HepG2 (cell line): ENCODE measurements around the gene S1PR2. TPM values are rescaled to one million over a fixed set of nuclear protein-coding genes. Genes with fewer than 3 reads are reported as not detected.

ENCODE experiments used
- ATAC-seq: fragments of 200-7000 bp; cut with Tn5 transposase; 3 replicates; pipeline ENCODE4 v1.9.1; 2020; ENCODE audit warnings: mild to moderate bottlenecking, moderate library complexity
- BruUV-seq: library from RNA; stranded (reverse); fragments of 400-500 nt; replicated peaks from 2 replicates; lab custom pipeline; 2021; lab: Mats Ljungman, UMichigan
- CTCF ChIA-PET: fragments of 300-600 bp; formaldehyde crosslinking; extraction: SDS; loops from one replicate; lab custom pipeline; 2021; ENCODE audit warnings: low total read pairs, inconsistent platforms, low intra/inter-chr PET ratio; lab: Yijun Ruan, JAX
- POLR2A ChIA-PET: fragments of 350-600 bp; sonication (Branson Sonifier 250); formaldehyde crosslinking; loops from one replicate; lab custom pipeline; 2020; ENCODE audit warnings: antibody characterized with exemption, inconsistent platforms; lab: Yijun Ruan, JAX
- DNase-seq: peaks from one replicate; pipeline ENCODE4 v3.0.0-alpha.2; 2015; ENCODE audit warnings: low spot score
- FAIRE-seq: peaks from 3 replicates; lab custom pipeline; 2011; peaks lifted over from hg19 to GRCh38; lab: Jason Lieb, UNC
- H2AFZ ChIP-seq: one replicate; pipeline ENCODE4 v1.6.1; 2011; ENCODE audit warnings: low read length, inconsistent platforms
- H3K27ac ChIP-seq: fragments of 300-600 bp; 3 replicates; pipeline ENCODE4 v1.8.0; 2011; ENCODE audit warnings: mixed run types, mild to moderate bottlenecking, mixed read lengths, low read length, inconsistent platforms; ENCODE audit not compliant: insufficient read depth; ENCODE audit errors: extremely low read length
- H3K27me3 ChIP-seq, 2 experiments: fragments of 200-600 bp in 1 of 2; 2 replicates in 1 of 2; 3 replicates in 1 of 2; pipeline versions ENCODE4 v1.6.0 to v1.8.0; 2011; ENCODE audit warnings: low read length in 2 of 2, mild to moderate bottlenecking in 2 of 2, moderate library complexity in 2 of 2, inconsistent platforms in 1 of 2; ENCODE audit not compliant: insufficient read depth in 2 of 2, control insufficient read depth in 1 of 2
- H3K36me3 ChIP-seq, 2 experiments: fragments of 200-600 bp in 1 of 2; replicated peaks in 1 of 2; 2 replicates in 1 of 2; 3 replicates in 1 of 2; pipeline versions ENCODE4 v1.5.1 to v1.8.0; 2011; ENCODE audit warnings: low read length in 2 of 2, inconsistent platforms in 1 of 2; ENCODE audit not compliant: insufficient read depth in 2 of 2, control insufficient read depth in 1 of 2
- H3K4me1 ChIP-seq: 2 replicates; pipeline ENCODE4 v1.5.1; 2012; ENCODE audit warnings: low read length, inconsistent platforms; ENCODE audit not compliant: insufficient read depth
- H3K4me2 ChIP-seq: 2 replicates; pipeline ENCODE4 v1.6.0; 2011; ENCODE audit warnings: low read depth, low read length, inconsistent platforms
- H3K4me3 ChIP-seq, 3 experiments: fragments of 200-600 bp in 1 of 3; sonication (generic), shearing (Covaris generic) in 1 of 3; replicated peaks in 1 of 3; 2 replicates each; pipeline ENCODE4 v1.5.1; 2011 to 2016; ENCODE audit warnings: low read length in 3 of 3, inconsistent platforms in 2 of 3, low read depth in 2 of 3, mild to moderate bottlenecking in 2 of 3, control low read depth in 1 of 3, mixed read lengths in 1 of 3; ENCODE audit not compliant: insufficient read depth in 1 of 3
- H3K79me2 ChIP-seq: one replicate; pipeline ENCODE4 v1.6.1; 2011; ENCODE audit warnings: low read length, inconsistent platforms; ENCODE audit not compliant: insufficient read depth
- H3K9ac ChIP-seq: 2 replicates; pipeline ENCODE4 v1.6.0; 2011; ENCODE audit warnings: mild to moderate bottlenecking, low read depth, low read length, inconsistent platforms; ENCODE audit not compliant: insufficient read depth
- H3K9me3 ChIP-seq: 2 replicates; pipeline ENCODE4 v1.5.1; 2012; ENCODE audit warnings: mild to moderate bottlenecking, low read length
- H4K20me1 ChIP-seq: 2 replicates; pipeline ENCODE4 v1.6.0; 2011; ENCODE audit warnings: inconsistent platforms, mild to moderate bottlenecking, low read length, moderate library complexity; ENCODE audit not compliant: insufficient read depth
- EZH2 ChIP-seq: conservative IDR thresholded peaks from 2 replicates; pipeline ENCODE4 v1.6.1; 2012; ENCODE audit warnings: mild to moderate bottlenecking, low read depth, low read length, moderate library complexity
- MAFF ChIP-seq: IDR thresholded peaks from 2 replicates; pipeline ENCODE4 v1.6.1; 2011; ENCODE audit warnings: low read depth, low read length, improper control_type of control experiment
- MIER2 ChIP-seq: IDR thresholded peaks from 2 replicates; pipeline ENCODE4 v1.6.1; 2016; ENCODE audit warnings: missing biosample characterization, missing genetic modification reagents
- MXI1 ChIP-seq: IDR thresholded peaks from 3 replicates; pipeline ENCODE4 v1.6.1; 2012; ENCODE audit warnings: low read depth, low read length, inconsistent platforms, borderline replicate concordance
- NONO ChIP-seq, 2 experiments: fragments of 450-650 bp in 1 of 2; sonication (generic) in 1 of 2; formaldehyde crosslinking in 1 of 2; IDR thresholded peaks in 1 of 2; conservative IDR thresholded peaks in 1 of 2; 2 replicates each; pipeline versions ENCODE4 v1.6.1 to v1.8.0; 2017 to 2022; ENCODE audit warnings: mild to moderate bottlenecking in 1 of 2, missing genetic modification reagents in 1 of 2, moderate library complexity in 1 of 2
- ZFP1 ChIP-seq: IDR thresholded peaks from 2 replicates; pipeline ENCODE4 v1.6.1; 2016
- ZFP36L2 ChIP-seq: sonication (generic); formaldehyde crosslinking; IDR thresholded peaks from 2 replicates; pipeline ENCODE4 v1.4.0; 2020; ENCODE audit warnings: missing genetic modification reagents
- ZFP90 ChIP-seq: sonication (generic); formaldehyde crosslinking; IDR thresholded peaks from 2 replicates; pipeline ENCODE4 v1.8.0; 2022; ENCODE audit warnings: missing genetic modification reagents, mild to moderate bottlenecking, inconsistent platforms, borderline replicate concordance
- ZKSCAN8 ChIP-seq: IDR thresholded peaks from 2 replicates; pipeline ENCODE4 v1.6.1; 2016; ENCODE audit warnings: borderline replicate concordance, missing genetic modification reagents, missing compliant biosample characterization
- ZNF143 ChIP-seq: sonication (generic); formaldehyde crosslinking; IDR thresholded peaks from 2 replicates; pipeline ENCODE4 v1.4.0; 2020; ENCODE audit warnings: missing genetic modification reagents
- ZNF232 ChIP-seq: sonication (generic); formaldehyde crosslinking; IDR thresholded peaks from 2 replicates; pipeline ENCODE4 v1.4.0; 2020; ENCODE audit warnings: missing genetic modification reagents, borderline replicate concordance
- ZNF354B ChIP-seq: sonication (generic); formaldehyde crosslinking; IDR thresholded peaks from 2 replicates; pipeline ENCODE4 v1.8.0; 2022; ENCODE audit warnings: mild to moderate bottlenecking, missing genetic modification reagents
- ZNF577 ChIP-seq: sonication (generic); formaldehyde crosslinking; IDR thresholded peaks from 2 replicates; pipeline ENCODE4 v1.4.0; 2020; ENCODE audit warnings: mild to moderate bottlenecking, low read depth, missing genetic modification reagents, borderline replicate concordance
- ZNF777 ChIP-seq: sonication (generic); formaldehyde crosslinking; IDR thresholded peaks from 2 replicates; pipeline ENCODE4 v1.4.0; 2020; ENCODE audit warnings: missing genetic modification reagents
- ZSCAN21 ChIP-seq: sonication (generic); formaldehyde crosslinking; IDR thresholded peaks from 2 replicates; pipeline ENCODE4 v1.8.0; 2022; ENCODE audit warnings: mild to moderate bottlenecking, missing genetic modification reagents, moderate library complexity, borderline replicate concordance
- ZSCAN22 ChIP-seq: sonication (generic); formaldehyde crosslinking; IDR thresholded peaks from 2 replicates; pipeline ENCODE4 v1.4.0; 2020; ENCODE audit warnings: mild to moderate bottlenecking, missing genetic modification reagents
- WGBS: methylation state at CpG from one replicate; pipeline ENCODE4 v1.1.6; 2017; ENCODE audit warnings: low lambda C conversion rate; 5-methylcytosine and 5-hydroxymethylcytosine counted together
- in situ Hi-C: cut with HindIII; loops from 2 replicates; pipeline ENCODE4 v1.10.0; 2017; ENCODE audit warnings: low pct_unique_long_range_greater_than_20kb; ENCODE audit not compliant: extremely low pct_ligation_motif_present
- intact Hi-C: fragments of 100-400 bp; cut with micrococcal nuclease; formaldehyde crosslinking; loops from one replicate; pipeline ENCODE4 v1.10.0; 2022; ENCODE audit not compliant: unreplicated experiment
- polyA plus RNA-seq, 8 experiments: library from polyadenylated mRNA; depleted of rRNA in 3 of 8; stranded (reverse) in 7 of 8; unstranded in 1 of 8; fragments of >200 nt; fragmentation: Illumina TruSeq in 4 of 8; extraction: Trizol in 4 of 8; gene quantifications; 2 replicates each; pipeline versions ENCODE4 v1.2.1 to v1.2.3, GENCODE V29; 2011 to 2016; ENCODE audit warnings: low read depth in 4 of 8, missing spikeins in 1 of 8, mixed read lengths in 1 of 8; ENCODE audit not compliant: insufficient read depth in 1 of 8
- total RNA-seq, 5 experiments: library from RNA; depleted of rRNA; stranded (reverse); fragments of >200 nt; fragmentation: Illumina TruSeq; extraction: Trizol; gene quantifications; 2 replicates each; pipeline ENCODE4 v1.2.3, GENCODE V29; 2016; ENCODE audit warnings: low read depth in 1 of 5
- TF ChIP-seq, protein P1 (sequence below): sonication (generic); formaldehyde crosslinking; IDR thresholded peaks from 2 replicates; pipeline ENCODE4 v1.8.0; 2022; ENCODE audit warnings: mild to moderate bottlenecking, missing genetic modification reagents, borderline replicate concordance
- TF ChIP-seq, protein P2 (sequence below): sonication (generic); formaldehyde crosslinking; IDR thresholded peaks from 2 replicates; pipeline ENCODE4 v1.8.0; 2022; ENCODE audit warnings: missing genetic modification reagents, mild to moderate bottlenecking, moderate library complexity, borderline replicate concordance
- TF ChIP-seq, protein P3 (sequence below): sonication (generic); formaldehyde crosslinking; IDR thresholded peaks from 2 replicates; pipeline ENCODE4 v1.4.0; 2020; ENCODE audit warnings: missing genetic modification reagents

The S1PR2 gene
- total and polyA plus RNA-seq, 2 of the 13 experiments (the other 11 are each of a cell fraction or from before 2014, with no cell fraction given), result 0.91 to 1.3 TPM

DNA sequence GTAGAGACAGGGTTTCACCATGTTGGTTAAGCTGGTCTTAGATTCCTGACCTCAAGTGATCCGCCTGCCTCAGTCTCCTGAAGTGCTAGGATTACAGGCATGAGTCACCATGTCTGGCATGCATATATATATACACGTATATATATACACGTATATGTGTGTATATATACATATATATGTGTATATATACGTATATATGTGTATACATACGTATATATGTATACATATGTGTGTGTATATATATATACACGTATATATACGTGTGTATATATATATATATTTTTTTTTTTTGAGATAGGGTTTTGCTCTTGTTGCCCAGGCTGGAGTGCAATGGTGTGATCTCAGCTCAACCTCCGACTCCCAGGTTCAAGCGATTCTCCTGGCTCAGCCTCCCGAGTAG, 48.3 kb downstream of the S1PR2 start (continued):
- TF ChIP-seq, protein P1, sequence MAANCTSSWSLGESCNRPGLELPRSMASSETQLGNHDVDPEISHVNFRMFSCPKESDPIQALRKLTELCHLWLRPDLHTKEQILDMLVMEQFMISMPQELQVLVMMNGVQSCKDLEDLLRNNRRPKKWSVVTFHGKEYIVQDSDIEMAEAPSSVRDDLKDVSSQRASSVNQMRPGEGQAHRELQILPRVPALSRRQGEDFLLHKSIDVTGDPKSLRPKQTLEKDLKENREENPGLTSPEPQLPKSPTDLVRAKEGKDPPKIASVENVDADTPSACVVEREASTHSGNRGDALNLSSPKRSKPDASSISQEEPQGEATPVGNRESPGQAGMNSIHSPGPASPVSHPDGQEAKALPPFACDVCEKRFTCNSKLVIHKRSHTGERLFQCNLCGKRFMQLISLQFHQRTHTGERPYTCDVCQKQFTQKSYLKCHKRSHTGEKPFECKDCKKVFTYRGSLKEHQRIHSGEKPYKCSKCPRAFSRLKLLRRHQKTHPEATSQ (CRISPR knock-in tag), result no peak
- TF ChIP-seq MIER2, result no peak
- TF ChIP-seq, all 625 proteins: peak for 0

DNA sequence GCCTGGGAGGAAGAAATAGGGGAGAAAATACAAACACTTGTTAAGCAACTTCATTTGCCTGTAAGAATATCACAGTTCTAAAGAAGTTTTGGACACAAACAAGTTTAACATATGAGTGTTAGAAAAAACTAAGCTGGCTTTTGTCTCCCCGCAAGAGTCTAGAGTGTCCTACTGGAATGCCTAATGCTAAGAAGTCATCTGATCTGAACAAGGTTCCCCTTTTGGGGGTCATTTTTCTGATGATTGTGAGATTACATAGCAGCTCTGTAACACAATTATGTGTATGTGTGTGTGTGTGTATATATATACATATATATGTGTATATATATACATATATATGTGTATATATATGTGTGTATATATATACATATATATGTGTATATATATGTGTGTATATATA, 49.1 kb downstream of the S1PR2 start:
- H4K20me1 ChIP-seq, result 0 out of 2 replicates have a peak, but pooled peaks cover 2% of the 10 kb centered on the region
- no peak overlapping the region for H3K27ac ChIP-seq
- H3K79me2 ChIP-seq, result peaks cover 18% of the 10 kb centered on the region
- 100% methylated on average over 1 of the region's 1 CpG for WGBS
- POLR2A ChIA-PET, result no interaction called here
- peaks cover 12 to 49% of the 10 kb centered on the region in 2 experiments for H3K36me3 ChIP-seq
- FAIRE-seq, result no peak
- H3K4me2 ChIP-seq, result no peak overlapping the region
- intact Hi-C loops, result no loop called here
- no peak for ATAC-seq
- in situ Hi-C loops, result no loop called here
- H3K4me1 ChIP-seq, result no peaks in the 10 kb centered on the region
- H3K27me3 ChIP-seq, result no peaks in the 10 kb centered on the region
- CTCF ChIA-PET, result no interaction called here
- no peak for DNase-seq
- BruUV-seq, result no TSS peak
- no peak overlapping the region for H3K4me3 ChIP-seq
- H3K9ac ChIP-seq, result no peak overlapping the region
- H3K9me3 ChIP-seq, result no peaks in the 10 kb centered on the region
- H2AFZ ChIP-seq, result no peak overlapping the region
- TF ChIP-seq MXI1 (no peak), ZFP1 (CRISPR knock-in tag) (no peak), EZH2 (no peak), ZFP90 (no peak), ZNF354B (CRISPR knock-in tag) (no peak), ZFP36L2 (no peak), ZNF777 (CRISPR knock-in tag) (no peak), NONO (IDR thresholded peaks at IDR 0.05) (no peak), NONO (CRISPR knock-in tag; conservative IDR thresholded peaks at IDR 0.05) (no peak), ZKSCAN8 (no peak), ZNF232 (CRISPR knock-in tag) (no peak), ZSCAN22 (CRISPR knock-in tag) (no peak), MAFF (no peak), ZNF143 (CRISPR knock-in tag) (no peak), ZSCAN21 (CRISPR knock-in tag) (no peak), ZNF577 (CRISPR knock-in tag) (no peak)
- TF ChIP-seq, protein P2, sequence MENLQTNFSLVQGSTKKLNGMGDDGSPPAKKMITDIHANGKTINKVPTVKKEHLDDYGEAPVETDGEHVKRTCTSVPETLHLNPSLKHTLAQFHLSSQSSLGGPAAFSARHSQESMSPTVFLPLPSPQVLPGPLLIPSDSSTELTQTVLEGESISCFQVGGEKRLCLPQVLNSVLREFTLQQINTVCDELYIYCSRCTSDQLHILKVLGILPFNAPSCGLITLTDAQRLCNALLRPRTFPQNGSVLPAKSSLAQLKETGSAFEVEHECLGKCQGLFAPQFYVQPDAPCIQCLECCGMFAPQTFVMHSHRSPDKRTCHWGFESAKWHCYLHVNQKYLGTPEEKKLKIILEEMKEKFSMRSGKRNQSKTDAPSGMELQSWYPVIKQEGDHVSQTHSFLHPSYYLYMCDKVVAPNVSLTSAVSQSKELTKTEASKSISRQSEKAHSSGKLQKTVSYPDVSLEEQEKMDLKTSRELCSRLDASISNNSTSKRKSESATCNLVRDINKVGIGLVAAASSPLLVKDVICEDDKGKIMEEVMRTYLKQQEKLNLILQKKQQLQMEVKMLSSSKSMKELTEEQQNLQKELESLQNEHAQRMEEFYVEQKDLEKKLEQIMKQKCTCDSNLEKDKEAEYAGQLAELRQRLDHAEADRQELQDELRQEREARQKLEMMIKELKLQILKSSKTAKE (CRISPR knock-in tag), result no peak
- TF ChIP-seq, protein P3, sequence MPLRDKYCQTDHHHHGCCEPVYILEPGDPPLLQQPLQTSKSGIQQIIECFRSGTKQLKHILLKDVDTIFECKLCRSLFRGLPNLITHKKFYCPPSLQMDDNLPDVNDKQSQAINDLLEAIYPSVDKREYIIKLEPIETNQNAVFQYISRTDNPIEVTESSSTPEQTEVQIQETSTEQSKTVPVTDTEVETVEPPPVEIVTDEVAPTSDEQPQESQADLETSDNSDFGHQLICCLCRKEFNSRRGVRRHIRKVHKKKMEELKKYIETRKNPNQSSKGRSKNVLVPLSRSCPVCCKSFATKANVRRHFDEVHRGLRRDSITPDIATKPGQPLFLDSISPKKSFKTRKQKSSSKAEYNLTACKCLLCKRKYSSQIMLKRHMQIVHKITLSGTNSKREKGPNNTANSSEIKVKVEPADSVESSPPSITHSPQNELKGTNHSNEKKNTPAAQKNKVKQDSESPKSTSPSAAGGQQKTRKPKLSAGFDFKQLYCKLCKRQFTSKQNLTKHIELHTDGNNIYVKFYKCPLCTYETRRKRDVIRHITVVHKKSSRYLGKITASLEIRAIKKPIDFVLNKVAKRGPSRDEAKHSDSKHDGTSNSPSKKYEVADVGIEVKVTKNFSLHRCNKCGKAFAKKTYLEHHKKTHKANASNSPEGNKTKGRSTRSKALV (CRISPR knock-in tag), result no peak
